ENCODE measurements around the gene TMOD4.

GRCh38 chr1:151165281-151165737 is 10.5 kb downstream of the TMOD4 start:
- TF ChIP-seq, protein P1, sequence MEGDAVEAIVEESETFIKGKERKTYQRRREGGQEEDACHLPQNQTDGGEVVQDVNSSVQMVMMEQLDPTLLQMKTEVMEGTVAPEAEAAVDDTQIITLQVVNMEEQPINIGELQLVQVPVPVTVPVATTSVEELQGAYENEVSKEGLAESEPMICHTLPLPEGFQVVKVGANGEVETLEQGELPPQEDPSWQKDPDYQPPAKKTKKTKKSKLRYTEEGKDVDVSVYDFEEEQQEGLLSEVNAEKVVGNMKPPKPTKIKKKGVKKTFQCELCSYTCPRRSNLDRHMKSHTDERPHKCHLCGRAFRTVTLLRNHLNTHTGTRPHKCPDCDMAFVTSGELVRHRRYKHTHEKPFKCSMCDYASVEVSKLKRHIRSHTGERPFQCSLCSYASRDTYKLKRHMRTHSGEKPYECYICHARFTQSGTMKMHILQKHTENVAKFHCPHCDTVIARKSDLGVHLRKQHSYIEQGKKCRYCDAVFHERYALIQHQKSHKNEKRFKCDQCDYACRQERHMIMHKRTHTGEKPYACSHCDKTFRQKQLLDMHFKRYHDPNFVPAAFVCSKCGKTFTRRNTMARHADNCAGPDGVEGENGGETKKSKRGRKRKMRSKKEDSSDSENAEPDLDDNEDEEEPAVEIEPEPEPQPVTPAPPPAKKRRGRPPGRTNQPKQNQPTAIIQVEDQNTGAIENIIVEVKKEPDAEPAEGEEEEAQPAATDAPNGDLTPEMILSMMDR (conservative IDR thresholded peaks at IDR 0.05; ENCODE audit: low read length), result no peak
- TF ChIP-seq EZH2phosphoT487 (IDR thresholded peaks at IDR 0.05; ENCODE audit: borderline replicate concordance, low read depth, low read length), result no peak

Measured in OCI-LY7 (cell line).